ENCODE measurements around the gene ZNF594.

The ZNF594 gene

DNA sequence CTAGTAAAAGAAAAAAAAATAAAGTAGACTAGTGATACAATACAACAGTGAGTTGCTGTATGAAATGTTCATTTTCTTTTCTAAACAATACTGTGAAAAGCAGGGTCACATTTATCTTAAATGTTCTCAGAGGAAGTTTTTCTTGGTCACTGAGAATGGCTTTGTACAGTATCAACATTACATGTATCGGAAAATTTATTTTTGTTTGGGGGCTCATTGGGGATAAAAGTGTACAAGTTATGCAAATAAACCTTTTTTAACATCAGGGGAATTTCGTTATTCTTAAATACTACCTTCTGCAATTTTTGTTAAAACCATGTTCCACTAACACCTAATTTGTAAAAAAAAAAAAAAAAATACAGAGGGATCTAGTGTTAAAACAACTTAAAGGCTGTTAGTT, 8.7 kb upstream of the ZNF594 start:
- H3K27ac ChIP-seq (ENCODE audit: poor library complexity, severe bottlenecking) = no peak overlapping the region
- DNase-seq (ENCODE audit: low spot score) = no peak
- ATAC-seq (ENCODE audit: low read depth) = no peak

GRCh38 chr17:5198472-5198871, 6.8 kb upstream of the ZNF594 start:
- Histone ChIP-seq H3K27ac (ENCODE audit: poor library complexity, severe bottlenecking) (no peak overlapping the region), H3K36me3 (ENCODE audit: low read depth) (no peaks in the 10 kb centered on the region), H3K4me1 (ENCODE audit: insufficient read depth, poor library complexity, severe bottlenecking) (no peaks in the 10 kb centered on the region), H3K9me3 (ENCODE audit: severe bottlenecking) (no peaks in the 10 kb centered on the region), H3K4me3 (ENCODE audit: severe bottlenecking) (no peak overlapping the region), H3K27me3 (ENCODE audit: insufficient read depth, poor library complexity, severe bottlenecking) (no peaks in the 10 kb centered on the region)
- DNase-seq (ENCODE audit: low spot score) = no peak
- TF ChIP-seq, protein P1, sequence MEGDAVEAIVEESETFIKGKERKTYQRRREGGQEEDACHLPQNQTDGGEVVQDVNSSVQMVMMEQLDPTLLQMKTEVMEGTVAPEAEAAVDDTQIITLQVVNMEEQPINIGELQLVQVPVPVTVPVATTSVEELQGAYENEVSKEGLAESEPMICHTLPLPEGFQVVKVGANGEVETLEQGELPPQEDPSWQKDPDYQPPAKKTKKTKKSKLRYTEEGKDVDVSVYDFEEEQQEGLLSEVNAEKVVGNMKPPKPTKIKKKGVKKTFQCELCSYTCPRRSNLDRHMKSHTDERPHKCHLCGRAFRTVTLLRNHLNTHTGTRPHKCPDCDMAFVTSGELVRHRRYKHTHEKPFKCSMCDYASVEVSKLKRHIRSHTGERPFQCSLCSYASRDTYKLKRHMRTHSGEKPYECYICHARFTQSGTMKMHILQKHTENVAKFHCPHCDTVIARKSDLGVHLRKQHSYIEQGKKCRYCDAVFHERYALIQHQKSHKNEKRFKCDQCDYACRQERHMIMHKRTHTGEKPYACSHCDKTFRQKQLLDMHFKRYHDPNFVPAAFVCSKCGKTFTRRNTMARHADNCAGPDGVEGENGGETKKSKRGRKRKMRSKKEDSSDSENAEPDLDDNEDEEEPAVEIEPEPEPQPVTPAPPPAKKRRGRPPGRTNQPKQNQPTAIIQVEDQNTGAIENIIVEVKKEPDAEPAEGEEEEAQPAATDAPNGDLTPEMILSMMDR (IDR thresholded peaks at IDR 0.05; ENCODE audit: poor library complexity, severe bottlenecking) = no peak
- ATAC-seq (ENCODE audit: low read depth) = no peak

More for the DNA sequence above, 8.7 kb upstream of the ZNF594 start:
- Histone ChIP-seq H3K4me3 (ENCODE audit: severe bottlenecking) (no peak overlapping the region), H3K27me3 (ENCODE audit: insufficient read depth, poor library complexity, severe bottlenecking) (no peaks in the 10 kb centered on the region), H3K36me3 (ENCODE audit: low read depth) (no peaks in the 10 kb centered on the region), H3K9me3 (ENCODE audit: severe bottlenecking) (no peaks in the 10 kb centered on the region), H3K4me1 (ENCODE audit: insufficient read depth, poor library complexity, severe bottlenecking) (no peaks in the 10 kb centered on the region)
- TF ChIP-seq, protein P1 (IDR thresholded peaks at IDR 0.05; ENCODE audit: poor library complexity, severe bottlenecking) = no peak

- Histone ChIP-seq H3K9me3 (ENCODE audit: severe bottlenecking) (peaks cover 5% of the 10 kb centered on the region), H3K36me3 (ENCODE audit: low read depth) (peaks cover 14% of the 10 kb centered on the region), H3K4me3 (ENCODE audit: severe bottlenecking) (no peak overlapping the region), H3K27me3 (ENCODE audit: insufficient read depth, poor library complexity, severe bottlenecking) (no peaks in the 10 kb centered on the region), H3K4me1 (ENCODE audit: insufficient read depth, poor library complexity, severe bottlenecking) (no peaks in the 10 kb centered on the region), H3K27ac (ENCODE audit: poor library complexity, severe bottlenecking) (no peak overlapping the region)
- DNase-seq (ENCODE audit: low spot score) = no peak
- ATAC-seq (ENCODE audit: low read depth) = no peak
- TF ChIP-seq, protein P1 (IDR thresholded peaks at IDR 0.05; ENCODE audit: poor library complexity, severe bottlenecking) = no peak
Observed at GRCh38 chr17:5194346-5194745, 2.7 kb upstream of the ZNF594 start.

- no peak overlapping the region for H3K27ac ChIP-seq (ENCODE audit: poor library complexity, severe bottlenecking)
- H3K9me3 ChIP-seq (ENCODE audit: severe bottlenecking) = peaks cover 60% of the 10 kb centered on the region
- no peaks in the 10 kb centered on the region for H3K27me3 ChIP-seq (ENCODE audit: insufficient read depth, poor library complexity, severe bottlenecking)
- DNase-seq (ENCODE audit: low spot score) (no peak), ATAC-seq (ENCODE audit: low read depth) (no peak)
- peaks cover 2% of the 10 kb centered on the region for H3K36me3 ChIP-seq (ENCODE audit: low read depth)
- TF ChIP-seq, protein P1 (IDR thresholded peaks at IDR 0.05; ENCODE audit: poor library complexity, severe bottlenecking) = no peak
- H3K4me1 ChIP-seq (ENCODE audit: insufficient read depth, poor library complexity, severe bottlenecking) = no peaks in the 10 kb centered on the region
- H3K4me3 ChIP-seq (ENCODE audit: severe bottlenecking) = no peak overlapping the region
Observed at GRCh38 chr17:5184288-5184687, 7.4 kb downstream of the ZNF594 start.

GRCh38 chr17:5183410-5183793, 8.3 kb downstream of the ZNF594 start:
- no peak overlapping the region for H3K27ac ChIP-seq (ENCODE audit: poor library complexity, severe bottlenecking)
- TF ChIP-seq, protein P1 (IDR thresholded peaks at IDR 0.05; ENCODE audit: poor library complexity, severe bottlenecking) = no peak
- DNase-seq (ENCODE audit: low spot score) = no peak
- no peak overlapping the region for H3K4me3 ChIP-seq (ENCODE audit: severe bottlenecking)
- H3K36me3 ChIP-seq (ENCODE audit: low read depth) = no peaks in the 10 kb centered on the region
- H3K4me1 ChIP-seq (ENCODE audit: insufficient read depth, poor library complexity, severe bottlenecking) = no peaks in the 10 kb centered on the region
- H3K9me3 ChIP-seq (ENCODE audit: severe bottlenecking) = peaks cover 67% of the 10 kb centered on the region
- ATAC-seq (ENCODE audit: low read depth) = no peak
- no peaks in the 10 kb centered on the region for H3K27me3 ChIP-seq (ENCODE audit: insufficient read depth, poor library complexity, severe bottlenecking)
